NB4 (cell line): Measurements from ENCODE around the gene APOL4.
"Not testable (repeated sequence)": the region's sequence is repeated elsewhere in the genome, so short reads cannot be mapped to it uniquely, and the experiment has no call there.

Source experiments
- DNase-seq: peaks from one replicate; pipeline ENCODE4 v3.0.0; 2010; ENCODE audit warnings: low read depth
- H3K4me3 ChIP-seq: one replicate; pipeline ENCODE4 v1.5.1; 2011; ENCODE audit warnings: mild to moderate bottlenecking, low read depth, low read length, moderate library complexity
- CTCF ChIP-seq: IDR thresholded peaks from one replicate; pipeline ENCODE4 v1.5.1; 2012; ENCODE audit warnings: low read depth, low read length
- MAX ChIP-seq: IDR thresholded peaks from 2 replicates; pipeline ENCODE4 v1.6.1; 2011; ENCODE audit warnings: low read depth, low read length
- MYC ChIP-seq: IDR thresholded peaks from 2 replicates; pipeline ENCODE4 v1.6.1; 2011; ENCODE audit warnings: low read depth, low read length
- POLR2A ChIP-seq: IDR thresholded peaks from 2 replicates; pipeline ENCODE4 v1.6.1; 2011; ENCODE audit warnings: mild to moderate bottlenecking; ENCODE audit not compliant: insufficient read length; ENCODE audit errors: extremely low read depth

APOL4 gene

GRCh38 chr22:36234213-36234612 is 32.6 kb upstream of the APOL4 start:
- no peak for DNase-seq
- H3K4me3 ChIP-seq = no peak overlapping the region
- no peak for TF ChIP-seq CTCF
- TF ChIP-seq MYC = no peak
- no peak for TF ChIP-seq MAX
- no peak for TF ChIP-seq POLR2A

- DNase-seq = no peak
Observed at GRCh38 chr22:36233796-36234195, 32.2 kb upstream of the APOL4 start.

GRCh38 chr22:36232715-36233401 is 31.2 kb upstream of the APOL4 start:
- no peak overlapping the region for H3K4me3 ChIP-seq
- TF ChIP-seq CTCF (no peak), POLR2A (no peak), MYC (no peak), MAX (no peak)
- DNase-seq = peak; percentile 32

More at GRCh38 chr22:36233796-36234195, 32.2 kb upstream of the APOL4 start:
- TF ChIP-seq CTCF (no peak), MYC (no peak), MAX (no peak), POLR2A (no peak)
- no peak overlapping the region for H3K4me3 ChIP-seq

GRCh38 chr22:36231051-36231450 is 29.4 kb upstream of the APOL4 start:
- H3K4me3 ChIP-seq, DNase-seq: not testable (repeated sequence)

- not testable (repeated sequence) for H3K4me3 ChIP-seq, DNase-seq
Observed at GRCh38 chr22:36229649-36230048, 28.0 kb upstream of the APOL4 start.

- H3K4me3 ChIP-seq = no peak overlapping the region
- DNase-seq = no peak
- TF ChIP-seq CTCF (no peak), POLR2A (no peak), MAX (no peak), MYC (no peak)
Observed at GRCh38 chr22:36228944-36229343, 27.3 kb upstream of the APOL4 start.

- not testable (repeated sequence) for DNase-seq, H3K4me3 ChIP-seq
Observed at GRCh38 chr22:36228369-36228768, 26.8 kb upstream of the APOL4 start.
